ENCODE results near the gene CABYR.
"Not testable (repeated sequence)": the region's sequence is repeated elsewhere in the genome, so short reads cannot be mapped to it uniquely, and the experiment has no call there.

CABYR gene

GRCh38 chr18:24130494-24130893, 8.4 kb upstream of the CABYR start:
- no peak for DNase-seq

DNA sequence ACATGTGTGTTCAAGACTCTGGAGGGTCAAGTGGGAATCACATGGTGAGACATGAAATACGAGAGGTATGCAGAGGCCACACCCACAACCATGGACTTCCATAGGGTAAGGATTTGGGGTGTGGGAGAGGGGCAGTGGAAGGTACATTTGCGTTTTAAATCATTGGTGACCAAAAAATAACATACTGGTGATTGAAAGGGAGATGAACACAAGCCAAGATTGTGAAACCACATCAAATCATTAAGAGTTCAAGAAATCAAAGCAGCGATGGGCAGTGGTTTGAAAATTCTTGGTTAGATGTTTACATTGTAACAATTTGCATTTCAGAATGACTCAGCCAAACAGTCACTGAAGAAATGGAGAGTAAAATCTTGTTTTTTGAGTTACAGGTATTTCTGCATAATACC, 1.9 kb upstream of the CABYR start:
- DNase-seq: no peak

DNA sequence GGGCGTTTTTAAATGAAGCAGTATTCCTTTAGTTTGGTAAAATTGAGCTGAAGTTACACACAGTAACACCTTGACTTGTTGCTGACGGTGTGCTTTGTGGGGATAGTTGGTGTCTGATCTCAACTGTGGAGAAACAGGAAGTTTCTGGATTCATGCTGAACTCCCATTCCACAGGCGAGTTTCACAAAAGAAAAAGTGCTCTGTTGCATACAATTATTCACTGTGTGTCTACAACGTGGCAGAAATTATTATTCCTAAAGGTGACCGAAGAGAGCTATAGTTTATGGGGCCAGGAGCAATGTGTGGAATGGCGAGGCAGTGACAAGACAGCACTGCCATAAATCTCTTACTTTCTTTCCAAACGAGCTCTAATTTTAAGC, 463 bp upstream of the CABYR start:
- DNase-seq: no peak

DNA sequence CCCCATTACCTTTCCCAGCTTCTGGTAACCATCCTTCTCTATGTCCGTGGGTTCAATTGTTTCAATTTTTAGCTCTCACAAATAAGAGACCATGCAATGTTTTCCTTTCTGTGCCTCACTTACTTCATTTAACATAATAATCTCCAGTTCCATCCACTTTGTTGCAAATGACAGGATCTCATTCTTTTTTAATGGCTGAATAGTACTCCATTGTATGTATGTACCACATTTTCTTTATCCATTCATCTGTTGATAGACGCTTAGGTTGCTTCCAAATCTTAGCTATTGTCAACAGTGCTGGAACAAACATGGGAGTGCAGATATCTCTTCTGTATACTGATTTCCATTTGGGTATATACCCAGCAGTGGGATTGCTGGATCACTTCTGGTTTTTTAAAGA, 1.8 kb downstream of the CABYR start:
- no peak for DNase-seq

- DNase-seq: no peak
Measured at GRCh38 chr18:24142376-24142775, 3.5 kb downstream of the CABYR start.

- DNase-seq: not testable (repeated sequence)
Measured at GRCh38 chr18:24149591-24149990, 10.7 kb downstream of the CABYR start.

- no peak for DNase-seq
Measured at GRCh38 chr18:24153397-24153796, 14.5 kb downstream of the CABYR start.

DNA sequence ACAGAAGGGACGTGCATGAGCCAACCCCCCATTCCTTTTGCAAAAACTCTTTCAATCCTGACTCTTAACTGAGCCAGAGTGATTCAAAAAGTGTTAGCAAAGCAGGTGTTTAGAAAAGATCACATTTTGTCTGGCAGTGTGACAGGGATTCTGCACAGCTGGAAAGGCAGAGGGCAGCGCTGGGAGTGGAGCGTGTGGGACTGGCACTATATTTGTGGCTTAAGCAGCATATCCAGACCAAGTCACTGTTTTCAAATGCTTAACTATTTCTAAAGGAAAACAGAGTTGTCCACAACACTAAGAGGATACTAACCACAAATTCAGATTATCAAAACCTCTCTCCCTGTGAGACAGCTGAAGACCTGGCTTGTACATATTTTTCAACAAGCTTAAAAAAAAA, 19.0 kb downstream of the CABYR start:
- no peak for DNase-seq

GRCh38 chr18:24160086-24160485, 21.2 kb downstream of the CABYR start:
- no peak for DNase-seq

DNA sequence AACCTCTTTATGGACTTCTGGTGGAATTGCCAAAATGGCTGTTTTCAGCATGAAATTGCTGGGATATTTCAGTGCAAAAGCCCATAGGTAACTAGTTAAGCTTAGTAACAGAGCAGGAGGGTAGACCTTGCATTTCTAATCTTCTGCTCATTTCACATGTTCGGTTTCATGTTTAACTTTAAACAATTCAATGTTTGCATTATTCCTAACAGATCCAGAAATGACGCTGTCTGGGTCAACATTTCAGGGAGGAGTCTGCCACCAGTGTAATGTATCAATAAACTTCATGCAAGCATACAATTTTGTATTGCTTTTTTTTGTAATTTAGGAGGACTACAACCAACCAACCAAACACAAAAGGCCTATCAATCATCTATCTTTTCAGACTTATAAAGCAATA, 22.4 kb downstream of the CABYR start:
- DNase-seq: no peak

DNA sequence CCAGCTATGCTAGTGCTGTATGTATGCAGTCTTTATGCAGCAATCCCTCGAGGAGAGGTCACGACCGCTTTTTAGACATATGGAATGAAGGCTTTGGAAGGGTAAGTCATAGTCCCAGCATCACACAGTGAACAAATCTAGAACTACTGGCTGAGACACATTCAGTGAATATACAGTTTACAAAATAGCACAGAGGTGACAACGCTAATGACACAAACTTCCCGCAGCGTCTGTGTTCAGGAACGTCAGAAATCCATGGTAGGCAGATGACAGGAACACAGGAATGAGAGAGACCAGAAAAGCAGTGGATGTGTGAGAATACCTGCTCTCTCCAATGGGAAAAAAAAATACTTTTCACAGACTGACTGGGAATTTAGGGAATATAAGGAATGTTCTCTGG, 29.6 kb downstream of the CABYR start:
- no peak for DNase-seq

DNA sequence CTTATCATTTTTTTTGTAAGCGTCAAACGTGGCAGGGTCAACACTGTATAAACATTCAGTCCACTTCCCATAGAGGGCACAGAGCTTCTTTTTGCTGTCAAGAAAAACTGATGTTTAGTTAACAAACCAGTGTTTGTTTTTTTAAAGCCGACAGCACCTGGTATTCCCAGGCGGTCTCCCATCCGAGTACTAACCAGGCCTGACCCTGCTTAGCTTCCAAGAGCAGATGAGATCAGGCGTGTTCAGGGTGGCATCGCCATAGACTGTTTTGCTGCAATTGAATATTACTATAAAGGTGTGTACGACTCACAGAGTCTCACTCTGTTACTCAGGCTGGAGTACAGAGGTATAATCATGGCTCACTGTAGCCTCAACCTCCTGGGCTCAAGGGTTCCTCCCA, 31.5 kb downstream of the CABYR start:
- DNase-seq: no peak

DNA sequence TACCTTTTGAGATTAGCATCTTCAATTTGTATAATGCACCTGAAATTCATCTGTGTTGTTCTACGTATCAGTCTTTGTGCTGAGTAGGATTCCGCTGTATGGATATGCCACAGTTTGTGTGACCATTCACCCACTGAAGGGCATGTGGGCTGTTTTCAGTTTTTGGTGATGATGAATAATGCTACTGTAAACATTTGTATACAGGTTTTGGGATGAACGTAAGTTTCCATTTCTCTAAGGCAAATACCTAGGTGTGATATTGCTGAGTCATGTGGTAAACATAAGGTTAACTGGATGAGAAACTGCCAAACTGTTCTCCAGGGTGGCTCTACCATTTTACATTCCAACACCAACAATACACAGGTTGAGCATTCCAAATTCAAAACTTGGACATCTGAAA, 35.1 kb downstream of the CABYR start:
- no peak for DNase-seq

DNA sequence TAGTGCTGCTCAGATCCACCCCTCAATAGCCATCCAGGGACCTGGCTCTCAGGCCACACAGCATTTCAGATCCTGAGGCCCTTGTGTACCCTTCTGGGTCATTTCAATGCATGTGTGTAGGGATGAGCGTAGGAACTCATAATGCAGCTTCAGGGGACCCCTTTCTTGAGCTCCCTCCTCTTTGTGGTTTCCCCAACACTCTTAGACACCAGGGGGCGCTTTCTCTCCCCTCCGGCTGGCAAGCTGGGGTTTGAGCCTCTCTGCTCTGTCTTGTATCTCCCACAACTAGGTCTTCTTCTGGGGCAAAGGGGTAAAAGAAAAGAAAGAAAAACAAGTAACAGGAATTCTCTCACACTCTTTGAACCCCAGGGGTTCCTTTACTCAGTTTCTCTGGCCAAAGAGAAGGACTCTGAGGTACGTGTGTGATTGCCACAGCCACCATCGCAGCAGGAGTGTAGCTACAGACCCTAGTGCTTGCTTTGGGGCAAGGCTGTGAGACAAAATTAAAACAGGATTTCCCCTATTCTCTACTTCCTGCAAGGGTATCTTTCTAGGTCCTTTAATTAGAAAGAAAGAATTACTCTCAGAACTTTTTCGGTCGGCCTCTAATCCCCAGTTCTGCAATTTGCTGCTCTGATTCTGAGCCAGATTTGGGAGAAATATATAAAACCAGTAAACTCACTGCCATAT, 38.0 kb downstream of the CABYR start:
- DNase-seq: peak; percentile 15

GRCh38 chr18:24177499-24178133, 38.8 kb downstream of the CABYR start:
- no peak for DNase-seq

DNA sequence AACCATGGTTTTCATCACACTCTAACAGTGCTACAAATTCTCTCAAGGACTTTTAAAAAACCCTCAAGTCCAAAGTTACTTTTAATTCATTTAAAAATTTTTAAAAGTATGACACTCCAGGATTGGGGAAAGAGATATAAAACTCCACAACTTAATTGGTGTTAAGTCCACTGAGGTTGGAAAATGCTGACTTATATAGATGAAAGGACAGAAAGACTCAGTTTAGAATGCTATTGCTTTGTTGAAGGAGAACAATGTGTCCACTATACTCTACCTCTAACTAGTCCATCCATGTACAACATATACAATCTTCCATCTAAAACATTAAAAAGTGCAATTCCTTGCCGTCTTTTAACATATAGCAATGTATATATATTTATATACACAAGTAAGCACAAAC, 41.2 kb downstream of the CABYR start:
- DNase-seq: no peak

DNA sequence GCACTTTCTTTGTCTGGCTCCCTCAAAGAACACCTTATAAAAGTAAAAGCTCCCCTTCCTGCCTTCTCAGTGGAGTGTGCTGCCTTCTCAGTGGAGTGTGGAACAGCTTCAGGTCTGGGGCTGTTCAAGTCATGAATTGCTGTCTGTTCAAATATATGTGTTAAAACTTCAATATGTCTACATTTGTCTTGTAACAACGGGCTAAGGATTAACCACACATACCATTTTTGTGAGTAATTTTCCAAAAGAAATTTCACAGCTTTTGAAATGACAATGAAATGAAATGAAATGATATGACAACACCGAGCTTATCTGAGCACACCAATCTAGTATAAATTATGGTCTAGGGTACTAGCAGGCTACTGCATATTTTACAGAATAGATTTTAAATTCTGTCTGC, 42.9 kb downstream of the CABYR start:
- no peak for DNase-seq

DNA sequence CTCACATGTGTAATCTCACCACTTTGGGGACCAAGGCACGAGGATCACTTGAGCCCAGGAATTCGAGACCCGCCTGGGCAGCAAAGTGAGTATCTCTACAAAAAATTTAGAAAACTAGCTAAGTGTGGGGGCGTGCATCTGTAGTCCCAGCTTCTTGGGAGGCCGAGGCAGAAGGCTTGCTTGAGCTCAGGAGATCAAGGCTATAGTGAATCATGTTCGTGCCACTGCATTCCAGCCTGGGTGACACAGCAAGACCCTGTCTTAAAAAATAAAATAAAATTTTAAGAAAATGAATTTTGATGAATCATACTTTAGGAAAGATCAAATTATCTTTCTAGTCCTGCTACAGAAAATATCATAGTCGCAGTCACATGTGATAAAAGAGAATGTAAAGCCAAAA, 46.9 kb downstream of the CABYR start:
- no peak for DNase-seq

DNA sequence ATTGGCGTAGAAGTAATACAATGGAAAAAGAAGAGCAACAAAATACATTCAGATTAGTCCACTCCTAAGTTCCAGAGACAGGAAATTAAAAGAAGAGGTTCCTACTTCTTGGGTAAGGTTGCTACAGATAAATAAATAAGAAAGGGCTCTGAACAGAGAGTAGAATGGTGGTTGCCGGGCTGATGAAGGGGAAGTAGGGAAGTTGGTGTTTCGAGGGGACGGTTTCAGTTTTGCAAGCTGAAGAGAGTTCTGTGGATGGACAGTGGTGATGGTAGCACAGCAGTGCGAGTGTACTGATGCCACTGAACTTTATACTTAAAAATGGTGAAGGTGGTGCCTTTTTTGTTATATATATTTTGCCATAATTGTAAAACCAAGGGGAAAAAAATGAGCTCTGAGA, 48.2 kb downstream of the CABYR start:
- DNase-seq: no peak

DNA sequence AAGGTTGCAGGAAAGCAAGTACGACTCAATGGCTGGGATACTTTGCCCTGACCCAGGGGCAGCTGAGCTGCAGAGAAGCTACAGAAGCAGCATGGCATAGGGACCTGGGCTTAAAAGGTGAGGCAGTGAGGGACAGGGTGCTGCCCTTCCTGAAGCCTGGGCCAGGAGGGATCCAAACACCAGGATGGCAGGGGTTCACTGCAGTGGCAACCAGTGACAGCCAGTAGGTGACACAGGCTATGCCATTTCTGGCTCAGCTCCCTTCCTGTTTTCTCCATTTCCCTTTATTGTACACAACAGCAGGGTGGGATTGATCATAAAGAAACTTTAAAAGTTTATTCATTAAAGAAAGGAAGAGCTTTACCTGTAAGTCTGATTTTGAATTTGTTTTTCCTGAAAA, 48.8 kb downstream of the CABYR start:
- DNase-seq: no peak

- no peak for DNase-seq
Measured at GRCh38 chr18:24188120-24188519, 49.3 kb downstream of the CABYR start.

DNA sequence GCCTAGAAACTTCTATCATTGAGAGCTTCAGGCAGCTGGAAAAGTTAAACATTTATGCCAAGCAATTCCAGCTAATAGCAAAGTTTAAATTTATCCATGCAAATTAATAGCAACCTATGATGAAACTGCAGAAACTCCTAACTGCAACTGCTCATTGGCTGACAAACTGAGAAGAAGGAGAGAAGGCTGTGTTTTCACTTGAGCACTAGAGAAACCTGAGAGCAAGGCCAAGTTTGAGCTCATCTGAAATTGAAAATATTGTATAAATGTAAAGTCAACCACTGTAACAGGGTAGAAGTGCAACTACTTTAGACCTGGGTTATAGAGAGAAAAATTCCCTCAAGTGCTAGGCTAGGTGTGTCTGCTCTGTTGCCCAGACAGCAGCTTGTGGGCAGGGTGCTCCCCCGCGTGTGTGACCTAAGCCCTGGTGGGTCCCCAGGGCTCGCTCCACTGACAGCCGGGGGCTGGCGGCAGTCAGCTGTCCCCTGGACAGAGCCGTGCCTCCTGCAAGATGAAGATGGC, 50.2 kb downstream of the CABYR start:
- no peak for DNase-seq

DNA sequence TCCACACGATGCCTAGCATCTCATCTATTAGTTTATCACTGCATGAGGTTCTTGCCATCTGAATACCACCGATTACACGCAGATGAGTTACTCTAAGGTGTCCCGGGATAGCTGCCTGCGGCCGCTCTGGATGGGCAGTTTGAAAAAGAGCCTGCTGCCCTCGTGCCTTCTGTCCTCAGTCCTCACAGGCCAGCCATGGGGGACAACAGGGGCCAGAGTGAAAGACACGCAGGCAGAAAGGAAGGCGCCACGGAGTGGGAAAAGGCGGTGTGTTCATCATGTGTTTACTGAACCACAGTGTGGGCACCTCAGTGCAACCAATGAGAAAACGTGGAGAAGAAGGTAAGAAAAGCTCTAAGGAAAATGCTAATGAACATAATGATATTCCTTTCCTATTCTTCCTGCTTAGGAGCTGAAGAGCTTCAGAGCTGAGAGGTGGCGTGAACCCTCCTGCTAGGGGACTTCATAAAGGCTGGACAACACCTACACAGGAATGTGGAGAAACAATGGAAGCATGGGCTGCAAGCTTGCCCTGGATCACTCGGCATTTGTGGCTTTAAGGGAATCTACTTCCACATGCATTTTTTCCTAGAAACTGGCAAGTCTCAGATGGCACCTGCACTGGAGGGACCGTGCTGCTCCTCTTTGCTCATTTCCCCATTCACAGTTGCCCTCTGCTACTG, 50.9 kb downstream of the CABYR start:
- DNase-seq: no peak

DNA sequence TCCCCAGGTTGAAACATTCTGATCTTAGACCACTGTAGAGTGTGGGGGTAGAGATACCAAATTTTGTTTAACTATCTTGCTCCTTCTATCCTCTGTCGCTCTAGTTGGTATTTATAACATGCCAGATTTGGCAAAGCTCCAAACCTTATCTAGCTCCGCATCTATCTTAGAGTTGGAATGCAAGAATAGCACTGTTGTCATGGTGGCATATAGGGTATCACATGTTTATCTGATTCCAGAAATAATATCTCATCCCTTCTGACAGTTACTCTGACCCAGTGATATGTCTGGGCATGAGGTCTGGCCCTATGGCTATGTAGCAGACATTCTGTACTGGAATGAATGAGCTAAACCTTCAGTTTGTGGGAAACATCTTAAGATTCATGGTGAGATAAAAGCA, 51.7 kb downstream of the CABYR start:
- no peak for DNase-seq

All from GDM1 (cell line).